Left ventricle myocardium inferior (tissue), 1 donor: Measurements from ENCODE around the gene MLLT10. TPM values are rescaled to one million over a fixed set of nuclear protein-coding genes. Genes with fewer than 3 reads are reported as not detected.
A peak's percentile ranks its signal among the peaks of the same experiment; 100 is the strongest.

Experiments
- DNase-seq: peaks from one replicate; pipeline ENCODE4 v3.0.0-alpha.2; 2020
- H3K27ac ChIP-seq: fragments of 200-600 bp; replicated peaks from 2 replicates; pipeline ENCODE4 v1.8.0; 2021
- H3K27me3 ChIP-seq: fragments of 200-600 bp; 2 replicates; pipeline ENCODE4 v1.8.0; 2021; ENCODE audit warnings: low read depth
- H3K36me3 ChIP-seq: fragments of 200-600 bp; 2 replicates; pipeline ENCODE4 v1.8.0; 2021
- H3K4me1 ChIP-seq: fragments of 200-600 bp; 2 replicates; pipeline ENCODE4 v1.8.0; 2021
- H3K4me3 ChIP-seq: fragments of 200-600 bp; 2 replicates; pipeline ENCODE4 v1.8.0; 2021; ENCODE audit warnings: mild to moderate bottlenecking, moderate library complexity
- H3K9me3 ChIP-seq: fragments of 200-600 bp; replicated peaks from 2 replicates; pipeline ENCODE4 v1.8.0; 2021
- CTCF ChIP-seq: fragments of 200-600 bp; IDR thresholded peaks from 2 replicates; pipeline ENCODE4 v1.8.0; 2021; ENCODE audit warnings: antibody characterized with exemption, mild to moderate bottlenecking, borderline replicate concordance
- intact Hi-C: fragments of 100-400 bp; cut with micrococcal nuclease; formaldehyde crosslinking; loops from one replicate; pipeline ENCODE4 v1.11.0; 2022
- total RNA-seq: library from RNA; stranded (reverse); fragmentation: NEBNext Ultra II Directional; extraction: Animal tissue kit (Norgen Biotek cat#: 25700); gene quantifications from one replicate; pipeline ENCODE4 v1.2.1, GENCODE V29; 2021
- donor health status: DM: no; HTN: yes; CAD: no; lungs with severe emphysema.

Gene MLLT10
- total RNA-seq, 1 donor from 2014 or later = 18.7 TPM

- Histone ChIP-seq H3K9me3 (no peaks in the 10 kb centered on the region), H3K4me3 (peak overlapping the region; percentile 81), H3K4me1 (peaks cover 48% of the 10 kb centered on the region), H3K27ac (peak overlapping the region; percentile 99), H3K27me3 (no peaks in the 10 kb centered on the region), H3K36me3 (no peaks in the 10 kb centered on the region)
- TF ChIP-seq CTCF = no peak
- no peak for DNase-seq
- intact Hi-C loops = no loop called here
Measured at GRCh38 chr10:21529032-21529910, 4.8 kb upstream of the MLLT10 start.

GRCh38 chr10:21530168-21530567, 3.9 kb upstream of the MLLT10 start:
- intact Hi-C loops = no loop called here
- Histone ChIP-seq H3K9me3 (no peaks in the 10 kb centered on the region), H3K27me3 (no peaks in the 10 kb centered on the region), H3K4me1 (peaks cover 42% of the 10 kb centered on the region), H3K36me3 (no peaks in the 10 kb centered on the region), H3K27ac (peak overlapping the region; percentile 99), H3K4me3 (no peak overlapping the region)
- no peak for TF ChIP-seq CTCF
- DNase-seq = no peak

- intact Hi-C loops = no loop called here
- Histone ChIP-seq H3K27ac (peak overlapping the region; percentile 99), H3K4me1 (peaks cover 45% of the 10 kb centered on the region), H3K4me3 (no peak overlapping the region), H3K27me3 (no peaks in the 10 kb centered on the region), H3K36me3 (no peaks in the 10 kb centered on the region), H3K9me3 (no peaks in the 10 kb centered on the region)
- no peak for TF ChIP-seq CTCF
- DNase-seq = no peak
Measured at GRCh38 chr10:21530641-21531040, 3.4 kb upstream of the MLLT10 start.

- Histone ChIP-seq H3K4me1 (peaks cover 48% of the 10 kb centered on the region), H3K27ac (peak overlapping the region; percentile 99), H3K9me3 (no peaks in the 10 kb centered on the region), H3K27me3 (no peaks in the 10 kb centered on the region), H3K4me3 (no peak overlapping the region), H3K36me3 (no peaks in the 10 kb centered on the region)
- no peak for DNase-seq
- intact Hi-C loops = no loop called here
- no peak for TF ChIP-seq CTCF
Measured at GRCh38 chr10:21531164-21531563, 2.9 kb upstream of the MLLT10 start.

GRCh38 chr10:21532694-21533466, 1.2 kb upstream of the MLLT10 start:
- intact Hi-C loops = no loop called here
- no peak for TF ChIP-seq CTCF
- Histone ChIP-seq H3K27ac (peak overlapping the region; percentile 99), H3K9me3 (no peaks in the 10 kb centered on the region), H3K4me1 (peaks cover 50% of the 10 kb centered on the region), H3K36me3 (peaks cover 7% of the 10 kb centered on the region), H3K4me3 (peak overlapping the region; percentile 81), H3K27me3 (no peaks in the 10 kb centered on the region)
- DNase-seq = no peak
